ENCODE data around the gene ACLY.
A peak's percentile ranks its signal among the peaks of the same experiment; 100 is the strongest.
"Not testable (repeated sequence)": the region's sequence is repeated elsewhere in the genome, so short reads cannot be mapped to it uniquely, and the experiment has no call there.

Gene ACLY

DNA sequence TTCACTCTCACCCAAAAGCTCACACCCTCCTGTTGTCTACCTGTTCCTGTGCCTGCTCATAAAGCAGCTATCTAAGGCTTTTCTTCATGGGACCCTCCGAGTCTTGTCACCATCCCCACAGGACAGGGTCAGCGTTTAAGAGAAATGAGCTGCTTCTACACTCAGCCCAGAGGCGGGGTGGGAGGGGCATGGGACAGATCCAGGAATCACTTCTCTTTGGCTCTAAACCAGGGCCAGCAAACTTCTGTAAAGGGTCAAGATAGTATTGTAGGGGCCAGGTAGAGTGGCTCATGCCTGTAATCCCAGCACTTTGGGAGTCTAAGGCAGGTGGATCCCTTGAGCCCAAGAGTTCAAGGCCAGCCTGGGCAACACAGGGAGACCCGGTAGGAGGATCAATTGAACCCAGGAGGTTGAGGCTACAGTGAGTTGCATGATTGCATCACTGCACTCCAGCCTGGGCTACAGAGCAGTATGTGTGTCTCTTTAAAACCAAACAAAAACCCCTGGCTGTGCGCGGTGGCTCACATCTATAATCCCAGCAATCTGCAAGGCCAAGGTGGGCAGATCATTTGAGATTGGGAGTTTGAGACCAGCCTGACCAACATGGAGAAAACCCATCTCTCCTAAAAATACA, 30.3 kb downstream of the ACLY start:
- Histone ChIP-seq H3K27ac (no peak overlapping the region; the same call in 1 of the 2 replicates), H3K4me3 (ENCODE audit: low read depth, low read length) (no peak overlapping the region), H3K27me3 (ENCODE audit: insufficient read depth, low read depth, severe bottlenecking) (no peaks in the 10 kb centered on the region), H3K36me3 (peaks cover 100% of the 10 kb centered on the region), H3K9me3 (ENCODE audit: severe bottlenecking) (no peaks in the 10 kb centered on the region)
- DNase-seq = no peak
- TF ChIP-seq, protein P1, sequence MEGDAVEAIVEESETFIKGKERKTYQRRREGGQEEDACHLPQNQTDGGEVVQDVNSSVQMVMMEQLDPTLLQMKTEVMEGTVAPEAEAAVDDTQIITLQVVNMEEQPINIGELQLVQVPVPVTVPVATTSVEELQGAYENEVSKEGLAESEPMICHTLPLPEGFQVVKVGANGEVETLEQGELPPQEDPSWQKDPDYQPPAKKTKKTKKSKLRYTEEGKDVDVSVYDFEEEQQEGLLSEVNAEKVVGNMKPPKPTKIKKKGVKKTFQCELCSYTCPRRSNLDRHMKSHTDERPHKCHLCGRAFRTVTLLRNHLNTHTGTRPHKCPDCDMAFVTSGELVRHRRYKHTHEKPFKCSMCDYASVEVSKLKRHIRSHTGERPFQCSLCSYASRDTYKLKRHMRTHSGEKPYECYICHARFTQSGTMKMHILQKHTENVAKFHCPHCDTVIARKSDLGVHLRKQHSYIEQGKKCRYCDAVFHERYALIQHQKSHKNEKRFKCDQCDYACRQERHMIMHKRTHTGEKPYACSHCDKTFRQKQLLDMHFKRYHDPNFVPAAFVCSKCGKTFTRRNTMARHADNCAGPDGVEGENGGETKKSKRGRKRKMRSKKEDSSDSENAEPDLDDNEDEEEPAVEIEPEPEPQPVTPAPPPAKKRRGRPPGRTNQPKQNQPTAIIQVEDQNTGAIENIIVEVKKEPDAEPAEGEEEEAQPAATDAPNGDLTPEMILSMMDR (IDR thresholded peaks at IDR 0.05; ENCODE audit: low read depth, low read length) = no peak

DNA sequence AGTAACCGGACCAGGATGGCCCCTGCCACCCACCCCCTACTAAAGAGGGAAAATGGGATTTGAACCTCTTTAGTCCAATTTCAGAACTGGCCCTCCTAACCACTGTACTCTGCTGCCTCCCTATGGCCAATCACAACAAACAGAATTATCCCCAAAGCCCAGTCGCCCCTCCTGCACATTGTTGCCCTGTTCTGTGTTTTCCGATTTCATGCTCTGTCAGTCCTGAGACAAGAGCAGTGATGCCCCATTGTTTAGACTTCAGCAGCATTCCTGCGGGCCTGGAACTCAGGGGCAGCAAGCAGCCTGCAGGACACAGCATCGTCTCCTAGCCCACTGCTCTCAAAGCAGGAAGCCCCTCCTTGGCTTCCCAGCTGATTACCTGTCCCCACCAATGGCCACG, 33.0 kb downstream of the ACLY start:
- peaks cover 95% of the 10 kb centered on the region for H3K36me3 ChIP-seq
- no peaks in the 10 kb centered on the region for H3K27me3 ChIP-seq (ENCODE audit: insufficient read depth, low read depth, severe bottlenecking)
- TF ChIP-seq, protein P1 (IDR thresholded peaks at IDR 0.05; ENCODE audit: low read depth, low read length) = peak; percentile 68
- no peaks in the 10 kb centered on the region for H3K9me3 ChIP-seq (ENCODE audit: severe bottlenecking)
- peak; percentile 66 for DNase-seq
- no peak overlapping the region for H3K4me3 ChIP-seq (ENCODE audit: low read depth, low read length)
- no peak overlapping the region; the same call in 1 of the 2 replicates for H3K27ac ChIP-seq

DNA sequence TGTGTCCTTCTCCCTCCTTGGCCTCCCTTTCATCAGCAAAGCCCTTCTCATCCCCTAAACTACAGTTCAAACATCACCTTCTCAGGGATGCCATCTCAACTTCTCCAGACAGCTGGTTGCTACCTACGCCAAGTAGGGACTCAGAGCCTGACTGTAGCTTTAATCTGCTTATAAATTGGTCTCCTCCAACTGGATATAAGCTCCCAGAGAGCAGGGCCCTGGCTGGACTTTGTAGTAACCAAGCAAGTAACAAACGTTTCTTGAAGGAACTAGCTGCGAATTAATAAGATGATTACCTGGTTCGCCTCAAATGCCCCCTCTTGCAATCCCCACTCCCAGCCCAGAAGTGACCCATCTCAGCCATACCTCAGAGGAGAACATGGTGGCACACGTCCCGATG, 36.0 kb downstream of the ACLY start:
- no peaks in the 10 kb centered on the region for H3K27me3 ChIP-seq (ENCODE audit: insufficient read depth, low read depth, severe bottlenecking)
- H3K27ac ChIP-seq = peak overlapping the region; percentile 92
- DNase-seq = peak; percentile 96
- peaks cover 95% of the 10 kb centered on the region for H3K36me3 ChIP-seq
- TF ChIP-seq, protein P1 (IDR thresholded peaks at IDR 0.05; ENCODE audit: low read depth, low read length) = no peak
- no peak overlapping the region for H3K4me3 ChIP-seq (ENCODE audit: low read depth, low read length)
- H3K9me3 ChIP-seq (ENCODE audit: severe bottlenecking) = no peaks in the 10 kb centered on the region

DNA sequence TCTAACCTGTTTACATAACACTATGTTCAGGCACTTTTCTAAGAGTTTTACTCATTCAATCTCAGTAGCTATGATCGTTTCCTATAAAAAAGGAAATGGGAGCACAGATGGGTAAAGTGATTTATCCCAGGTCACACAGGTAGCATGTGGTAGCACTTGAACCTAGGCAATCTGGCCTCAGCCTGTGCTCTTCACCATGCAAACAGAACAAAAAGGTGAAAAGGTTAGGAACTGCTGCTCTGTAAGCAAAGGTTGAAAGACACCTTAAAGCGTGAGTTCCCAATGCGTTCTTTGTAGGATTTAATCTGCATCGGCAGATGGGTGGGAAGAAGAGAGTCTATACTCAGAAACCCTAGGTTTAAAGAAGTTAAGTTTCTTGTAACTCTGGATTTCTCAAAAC, 38.6 kb downstream of the ACLY start:
- Histone ChIP-seq H3K4me3 (ENCODE audit: low read depth, low read length) (no peak overlapping the region), H3K9me3 (ENCODE audit: severe bottlenecking) (no peaks in the 10 kb centered on the region), H3K36me3 (peaks cover 92% of the 10 kb centered on the region), H3K27me3 (ENCODE audit: insufficient read depth, low read depth, severe bottlenecking) (no peaks in the 10 kb centered on the region), H3K27ac (peak overlapping the region; percentile 92)
- DNase-seq = no peak
- TF ChIP-seq, protein P1 (IDR thresholded peaks at IDR 0.05; ENCODE audit: low read depth, low read length) = no peak

GRCh38 chr17:41874293-41874670, 44.5 kb downstream of the ACLY start:
- not testable (repeated sequence) for H3K27me3 ChIP-seq (ENCODE audit: insufficient read depth, low read depth, severe bottlenecking); DNase-seq; H3K9me3 ChIP-seq (ENCODE audit: severe bottlenecking); H3K27ac ChIP-seq; H3K4me3 ChIP-seq (ENCODE audit: low read depth, low read length)
- peaks cover 97% of the 10 kb centered on the region for H3K36me3 ChIP-seq

- no peaks in the 10 kb centered on the region for H3K27me3 ChIP-seq (ENCODE audit: insufficient read depth, low read depth, severe bottlenecking)
- TF ChIP-seq, protein P1 (IDR thresholded peaks at IDR 0.05; ENCODE audit: low read depth, low read length) = no peak
- no peak overlapping the region for H3K4me3 ChIP-seq (ENCODE audit: low read depth, low read length)
- peaks cover 97% of the 10 kb centered on the region for H3K36me3 ChIP-seq
- H3K9me3 ChIP-seq (ENCODE audit: severe bottlenecking) = no peaks in the 10 kb centered on the region
- no peak for DNase-seq
- H3K27ac ChIP-seq = no peak overlapping the region
Measured at GRCh38 chr17:41873559-41874292, 45.0 kb downstream of the ACLY start.
